Activated CD4-positive, alpha-beta T cell treated with anti-CD3 and anti-CD28 coated beads, Interleukin-2, amount 50 U/mL, for 4 hours (primary cell): ENCODE measurements around the gene CHRNB1.

Experiments
- DNase-seq, 2 experiments: peaks; one replicate each; pipeline ENCODE4 v3.0.0-alpha.2; 2020

Gene CHRNB1

GRCh38 chr17:7486181-7486580 is 41.3 kb downstream of the CHRNB1 start:
- no peak for DNase-seq

DNA sequence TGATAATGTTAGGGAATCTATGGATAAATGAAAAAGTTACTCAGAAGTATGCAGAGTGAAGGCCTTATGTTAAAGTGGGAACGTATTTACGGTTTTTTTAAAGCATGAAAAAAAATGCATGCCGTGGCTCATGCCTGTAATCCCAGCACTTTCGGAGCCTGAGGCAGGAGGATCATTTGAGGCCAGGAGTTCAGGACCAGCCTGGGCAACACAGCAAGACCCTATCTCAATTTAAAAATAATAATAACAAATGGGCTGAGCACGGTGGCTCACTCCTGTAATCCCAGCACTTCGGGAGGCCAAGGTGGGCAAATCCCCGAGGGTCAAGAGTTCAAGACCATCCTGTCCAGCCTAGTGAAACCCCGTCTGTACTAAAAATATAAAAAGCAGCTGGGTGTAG is 45.3 kb downstream of the CHRNB1 start:
- no peak for DNase-seq

DNA sequence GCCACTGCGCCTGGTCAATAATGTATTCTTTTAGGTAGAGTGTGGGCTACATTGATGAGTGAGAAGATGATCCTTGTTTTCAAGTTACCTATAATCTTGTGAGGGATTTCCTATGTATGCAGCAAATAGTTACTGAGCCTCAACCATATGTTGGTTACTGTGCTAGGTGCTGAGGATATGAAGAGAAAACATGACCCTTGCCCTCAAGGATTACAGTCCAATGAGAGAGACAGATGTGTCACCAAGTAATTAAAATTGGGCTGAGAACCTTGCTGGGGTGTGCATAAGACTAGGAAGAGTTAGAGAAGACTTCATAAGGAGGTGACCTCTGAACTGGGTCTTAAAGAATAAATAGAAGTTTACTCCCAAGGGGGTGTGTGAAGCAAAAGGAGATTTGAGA is 46.7 kb downstream of the CHRNB1 start:
- DNase-seq = no peak

DNA sequence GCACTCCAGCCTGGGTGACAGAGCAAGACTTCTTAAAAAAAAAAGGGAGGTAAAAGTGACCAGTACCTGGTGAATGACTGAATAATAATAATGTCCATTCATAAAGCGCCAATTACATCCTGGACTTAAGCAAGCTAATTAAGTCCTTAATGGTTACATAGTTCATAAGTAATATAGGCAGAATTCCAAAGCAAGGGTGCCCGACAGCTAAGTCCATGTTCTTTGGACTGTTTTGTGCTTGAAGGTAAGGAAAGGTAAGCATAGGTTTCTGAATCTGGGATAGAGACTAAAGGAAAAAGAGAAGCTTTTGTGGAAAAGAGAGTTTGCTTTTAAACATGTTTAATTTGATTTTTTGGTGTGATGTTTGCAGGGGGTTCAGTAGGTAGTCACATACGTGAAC is 49.1 kb downstream of the CHRNB1 start:
- DNase-seq = no peak

DNA sequence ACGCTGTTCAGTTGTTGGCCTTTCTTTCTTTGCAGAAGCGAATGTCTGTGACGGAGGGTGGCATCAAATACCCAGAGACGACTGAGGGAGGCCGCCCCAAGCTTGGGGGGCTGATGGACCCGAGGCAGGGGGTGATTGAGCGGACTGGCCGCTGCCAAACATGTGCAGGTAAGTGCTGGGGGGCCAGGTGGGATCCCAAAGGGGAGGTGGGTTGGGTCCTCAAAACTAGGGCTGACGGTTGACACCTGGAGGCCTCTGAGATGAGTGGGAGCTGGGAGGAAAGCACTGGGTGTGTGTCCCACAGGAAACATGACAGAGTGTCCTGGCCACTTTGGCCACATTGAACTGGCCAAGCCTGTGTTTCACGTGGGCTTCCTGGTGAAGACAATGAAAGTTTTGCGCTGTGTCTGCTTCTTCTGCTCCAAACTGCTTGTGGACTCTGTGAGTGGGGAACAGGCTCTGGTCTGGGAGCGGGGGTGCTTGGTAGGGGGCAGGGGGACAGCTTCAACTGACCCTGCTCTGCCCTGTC is 51.1 kb downstream of the CHRNB1 start:
- no peak for DNase-seq

DNA sequence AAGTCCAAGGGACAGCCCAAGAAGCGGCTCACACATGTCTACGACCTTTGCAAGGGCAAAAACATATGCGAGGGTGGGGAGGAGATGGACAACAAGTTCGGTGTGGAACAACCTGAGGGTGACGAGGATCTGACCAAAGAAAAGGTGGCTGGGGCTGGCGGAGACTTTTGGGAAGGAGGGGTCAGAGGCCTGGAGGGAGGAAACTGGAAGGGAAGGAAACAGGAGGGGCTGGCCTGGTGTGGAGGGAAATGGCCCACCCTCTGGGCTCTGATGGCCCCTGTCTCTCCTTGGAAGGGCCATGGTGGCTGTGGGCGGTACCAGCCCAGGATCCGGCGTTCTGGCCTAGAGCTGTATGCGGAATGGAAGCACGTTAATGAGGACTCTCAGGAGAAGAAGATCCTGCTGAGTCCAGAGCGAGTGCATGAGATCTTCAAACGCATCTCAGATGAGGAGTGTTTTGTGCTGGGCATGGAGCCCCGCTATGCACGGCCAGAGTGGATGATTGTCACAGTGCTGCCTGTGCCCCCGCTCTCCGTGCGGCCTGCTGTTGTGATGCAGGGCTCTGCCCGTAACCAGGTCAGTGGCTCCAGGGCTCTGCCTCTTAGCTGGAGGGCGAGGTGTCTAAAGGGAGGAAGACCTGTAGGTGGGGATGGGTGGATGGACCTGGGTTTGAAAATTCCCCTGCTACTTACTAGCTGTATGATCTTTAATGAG is 51.8 kb downstream of the CHRNB1 start:
- DNase-seq = no peak

DNA sequence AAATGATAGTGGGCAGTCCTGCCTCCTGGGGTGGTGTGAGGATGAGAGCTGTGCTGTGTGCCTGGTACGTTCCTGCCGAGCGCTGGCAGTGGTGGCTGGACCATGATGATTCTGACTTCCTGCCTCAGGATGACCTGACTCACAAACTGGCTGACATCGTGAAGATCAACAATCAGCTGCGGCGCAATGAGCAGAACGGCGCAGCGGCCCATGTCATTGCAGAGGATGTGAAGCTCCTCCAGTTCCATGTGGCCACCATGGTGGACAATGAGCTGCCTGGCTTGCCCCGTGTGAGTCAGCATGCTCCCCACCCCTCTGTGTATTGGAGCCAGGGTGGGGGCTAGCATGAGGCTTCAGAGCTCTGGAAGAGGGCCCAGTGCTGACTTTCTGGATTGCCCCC is 52.4 kb downstream of the CHRNB1 start:
- DNase-seq = no peak

- no peak for DNase-seq
These were observed 52.8 kb downstream of the CHRNB1 start for GRCh38 chr17:7497636-7498035.

DNA sequence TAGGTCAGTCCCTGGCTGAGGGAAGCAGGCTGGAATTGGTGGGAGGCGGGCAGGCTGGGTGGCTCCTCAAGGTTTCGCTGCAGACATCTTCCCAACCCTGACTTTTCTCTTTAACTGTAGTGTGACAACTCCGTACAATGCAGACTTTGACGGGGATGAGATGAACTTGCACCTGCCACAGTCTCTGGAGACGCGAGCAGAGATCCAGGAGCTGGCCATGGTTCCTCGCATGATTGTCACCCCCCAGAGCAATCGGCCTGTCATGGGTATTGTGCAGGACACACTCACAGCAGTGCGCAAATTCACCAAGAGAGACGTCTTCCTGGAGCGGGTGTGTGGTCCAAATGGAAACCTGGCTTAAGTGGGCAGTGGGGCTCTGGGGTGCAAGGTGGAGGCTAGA is 54.3 kb downstream of the CHRNB1 start:
- no peak for DNase-seq

DNA sequence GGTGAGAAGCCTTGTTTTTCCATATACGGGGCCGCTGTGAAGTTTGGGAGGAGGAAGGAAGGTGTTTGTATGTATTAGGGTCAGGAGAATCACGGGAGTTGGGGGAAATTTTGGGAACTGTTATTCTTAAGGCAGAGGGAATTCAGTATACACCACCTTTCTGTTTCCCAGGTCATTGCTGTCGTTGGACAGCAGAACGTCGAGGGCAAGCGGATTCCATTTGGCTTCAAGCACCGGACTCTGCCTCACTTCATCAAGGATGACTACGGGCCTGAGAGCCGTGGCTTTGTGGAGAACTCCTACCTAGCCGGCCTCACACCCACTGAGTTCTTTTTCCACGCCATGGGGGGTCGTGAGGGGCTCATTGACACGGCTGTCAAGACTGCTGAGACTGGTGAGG is 56.9 kb downstream of the CHRNB1 start:
- no peak for DNase-seq

DNA sequence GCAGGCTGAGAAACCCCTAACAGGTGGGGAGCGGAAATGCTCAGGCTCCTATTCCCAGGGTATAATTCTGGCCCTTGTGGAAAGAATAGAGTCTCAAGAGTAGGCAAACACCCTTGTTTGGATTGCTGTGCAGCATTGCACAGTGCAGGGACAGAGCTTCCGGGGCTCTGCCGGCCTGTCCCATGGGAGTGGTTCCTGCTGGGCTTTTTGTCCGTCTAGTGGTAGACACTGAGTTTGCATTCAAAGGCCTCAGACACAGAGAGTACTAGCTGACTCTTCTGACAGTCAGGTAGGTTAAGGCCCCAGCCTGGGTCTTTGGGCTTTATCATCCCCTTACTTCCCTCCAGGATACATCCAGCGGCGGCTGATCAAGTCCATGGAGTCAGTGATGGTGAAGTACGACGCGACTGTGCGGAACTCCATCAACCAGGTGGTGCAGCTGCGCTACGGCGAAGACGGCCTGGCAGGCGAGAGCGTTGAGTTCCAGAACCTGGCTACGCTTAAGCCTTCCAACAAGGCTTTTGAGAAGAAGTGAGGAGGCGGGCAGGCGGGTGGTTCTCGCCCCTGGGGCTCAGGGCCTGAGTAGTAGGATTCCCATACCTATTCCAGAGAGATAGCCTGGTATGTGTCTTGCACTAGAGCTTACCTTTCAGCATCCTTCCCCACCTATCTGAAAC is 57.4 kb downstream of the CHRNB1 start:
- DNase-seq = no peak

GRCh38 chr17:7502987-7503386 is 58.1 kb downstream of the CHRNB1 start:
- DNase-seq = no peak

- DNase-seq = no peak
These were observed 58.7 kb downstream of the CHRNB1 start for GRCh38 chr17:7503521-7503920.
